ENCODE data around the gene MSI2.

DNA sequence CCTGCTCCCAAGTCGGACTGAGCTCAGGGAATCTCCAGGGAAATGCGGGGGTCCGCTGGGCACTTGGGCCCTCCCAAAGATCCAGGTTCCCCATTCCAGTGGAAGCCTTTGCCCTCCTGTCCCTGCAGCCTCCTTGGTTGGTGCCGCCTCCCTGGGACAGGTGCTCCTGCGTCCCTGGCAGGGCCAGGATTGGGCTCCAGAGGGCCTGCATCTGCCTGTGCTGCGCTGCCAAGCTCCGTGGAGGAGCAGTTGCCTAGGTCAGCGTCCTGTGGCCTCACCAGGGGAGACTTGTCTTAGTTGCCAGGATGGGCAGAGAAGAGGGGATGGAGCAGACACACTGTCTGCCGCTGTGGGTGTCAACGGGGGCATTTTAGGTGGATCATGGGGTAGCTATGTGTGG lies 67.1 kb downstream of the MSI2 start:
- TF ChIP-seq, protein P1, sequence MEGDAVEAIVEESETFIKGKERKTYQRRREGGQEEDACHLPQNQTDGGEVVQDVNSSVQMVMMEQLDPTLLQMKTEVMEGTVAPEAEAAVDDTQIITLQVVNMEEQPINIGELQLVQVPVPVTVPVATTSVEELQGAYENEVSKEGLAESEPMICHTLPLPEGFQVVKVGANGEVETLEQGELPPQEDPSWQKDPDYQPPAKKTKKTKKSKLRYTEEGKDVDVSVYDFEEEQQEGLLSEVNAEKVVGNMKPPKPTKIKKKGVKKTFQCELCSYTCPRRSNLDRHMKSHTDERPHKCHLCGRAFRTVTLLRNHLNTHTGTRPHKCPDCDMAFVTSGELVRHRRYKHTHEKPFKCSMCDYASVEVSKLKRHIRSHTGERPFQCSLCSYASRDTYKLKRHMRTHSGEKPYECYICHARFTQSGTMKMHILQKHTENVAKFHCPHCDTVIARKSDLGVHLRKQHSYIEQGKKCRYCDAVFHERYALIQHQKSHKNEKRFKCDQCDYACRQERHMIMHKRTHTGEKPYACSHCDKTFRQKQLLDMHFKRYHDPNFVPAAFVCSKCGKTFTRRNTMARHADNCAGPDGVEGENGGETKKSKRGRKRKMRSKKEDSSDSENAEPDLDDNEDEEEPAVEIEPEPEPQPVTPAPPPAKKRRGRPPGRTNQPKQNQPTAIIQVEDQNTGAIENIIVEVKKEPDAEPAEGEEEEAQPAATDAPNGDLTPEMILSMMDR (IDR thresholded peaks at IDR 0.05) = no peak
- TF ChIP-seq POLR2A (IDR thresholded peaks at IDR 0.05) = no peak
